ENCODE measurements around the gene NCAM2.

DNA sequence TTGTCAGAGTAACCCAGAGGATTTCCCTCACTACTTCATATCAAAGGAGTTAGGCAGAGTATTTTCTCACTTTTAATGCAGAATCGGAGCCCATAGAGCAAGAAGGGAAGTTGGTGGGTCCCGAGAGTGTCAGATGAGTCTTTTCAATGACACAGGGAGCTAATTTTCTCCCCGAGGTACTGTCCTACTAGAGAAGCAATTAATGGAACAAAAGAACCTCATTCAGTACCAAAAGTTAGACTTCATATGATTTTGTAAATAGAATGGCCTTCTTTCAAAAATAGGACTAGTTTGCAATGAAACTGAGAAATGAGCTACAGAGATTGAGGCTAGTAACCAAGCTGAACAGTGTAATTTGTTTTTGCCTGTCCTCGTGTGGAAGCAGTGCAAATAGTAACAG is 3.9 kb downstream of the NCAM2 start:
- TF ChIP-seq, protein P1, sequence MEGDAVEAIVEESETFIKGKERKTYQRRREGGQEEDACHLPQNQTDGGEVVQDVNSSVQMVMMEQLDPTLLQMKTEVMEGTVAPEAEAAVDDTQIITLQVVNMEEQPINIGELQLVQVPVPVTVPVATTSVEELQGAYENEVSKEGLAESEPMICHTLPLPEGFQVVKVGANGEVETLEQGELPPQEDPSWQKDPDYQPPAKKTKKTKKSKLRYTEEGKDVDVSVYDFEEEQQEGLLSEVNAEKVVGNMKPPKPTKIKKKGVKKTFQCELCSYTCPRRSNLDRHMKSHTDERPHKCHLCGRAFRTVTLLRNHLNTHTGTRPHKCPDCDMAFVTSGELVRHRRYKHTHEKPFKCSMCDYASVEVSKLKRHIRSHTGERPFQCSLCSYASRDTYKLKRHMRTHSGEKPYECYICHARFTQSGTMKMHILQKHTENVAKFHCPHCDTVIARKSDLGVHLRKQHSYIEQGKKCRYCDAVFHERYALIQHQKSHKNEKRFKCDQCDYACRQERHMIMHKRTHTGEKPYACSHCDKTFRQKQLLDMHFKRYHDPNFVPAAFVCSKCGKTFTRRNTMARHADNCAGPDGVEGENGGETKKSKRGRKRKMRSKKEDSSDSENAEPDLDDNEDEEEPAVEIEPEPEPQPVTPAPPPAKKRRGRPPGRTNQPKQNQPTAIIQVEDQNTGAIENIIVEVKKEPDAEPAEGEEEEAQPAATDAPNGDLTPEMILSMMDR (IDR thresholded peaks at IDR 0.05; ENCODE audit: control extremely low read depth in 1 of 3, insufficient read depth in 1 of 3, low read depth in 1 of 3, low read length in 3 of 3) = no peak
- TF ChIP-seq GTF2F1 (IDR thresholded peaks at IDR 0.05; ENCODE audit: borderline replicate concordance, low read depth, low read length) (no peak), RAD21 (IDR thresholded peaks at IDR 0.05 in 1 of 2, conservative IDR thresholded peaks at IDR 0.05 in 1 of 2; ENCODE audit: low read depth in 2 of 2, low read length in 2 of 2) (no peak), POLR2A (IDR thresholded peaks at IDR 0.05; ENCODE audit: control extremely low read depth in 1 of 2, low read depth in 2 of 2, low read length in 2 of 2) (no peak), EP300 (IDR thresholded peaks at IDR 0.05; ENCODE audit: borderline replicate concordance in 1 of 2, low read depth in 2 of 2, low read length in 2 of 2) (no peak), TAF1 (IDR thresholded peaks at IDR 0.05; ENCODE audit: low read depth, low read length) (no peak), BACH1 (IDR thresholded peaks at IDR 0.05; ENCODE audit: low read length) (no peak), CBX5 (IDR thresholded peaks at IDR 0.05; ENCODE audit: low read depth, low read length) (no peak)
- TF ChIP-seq, protein P2, sequence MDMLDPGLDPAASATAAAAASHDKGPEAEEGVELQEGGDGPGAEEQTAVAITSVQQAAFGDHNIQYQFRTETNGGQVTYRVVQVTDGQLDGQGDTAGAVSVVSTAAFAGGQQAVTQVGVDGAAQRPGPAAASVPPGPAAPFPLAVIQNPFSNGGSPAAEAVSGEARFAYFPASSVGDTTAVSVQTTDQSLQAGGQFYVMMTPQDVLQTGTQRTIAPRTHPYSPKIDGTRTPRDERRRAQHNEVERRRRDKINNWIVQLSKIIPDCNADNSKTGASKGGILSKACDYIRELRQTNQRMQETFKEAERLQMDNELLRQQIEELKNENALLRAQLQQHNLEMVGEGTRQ (IDR thresholded peaks at IDR 0.05; ENCODE audit: low read length) = no peak
- TF ChIP-seq, protein P3, sequence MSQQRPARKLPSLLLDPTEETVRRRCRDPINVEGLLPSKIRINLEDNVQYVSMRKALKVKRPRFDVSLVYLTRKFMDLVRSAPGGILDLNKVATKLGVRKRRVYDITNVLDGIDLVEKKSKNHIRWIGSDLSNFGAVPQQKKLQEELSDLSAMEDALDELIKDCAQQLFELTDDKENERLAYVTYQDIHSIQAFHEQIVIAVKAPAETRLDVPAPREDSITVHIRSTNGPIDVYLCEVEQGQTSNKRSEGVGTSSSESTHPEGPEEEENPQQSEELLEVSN (IDR thresholded peaks at IDR 0.05) = no peak
- TF ChIP-seq, protein P4, sequence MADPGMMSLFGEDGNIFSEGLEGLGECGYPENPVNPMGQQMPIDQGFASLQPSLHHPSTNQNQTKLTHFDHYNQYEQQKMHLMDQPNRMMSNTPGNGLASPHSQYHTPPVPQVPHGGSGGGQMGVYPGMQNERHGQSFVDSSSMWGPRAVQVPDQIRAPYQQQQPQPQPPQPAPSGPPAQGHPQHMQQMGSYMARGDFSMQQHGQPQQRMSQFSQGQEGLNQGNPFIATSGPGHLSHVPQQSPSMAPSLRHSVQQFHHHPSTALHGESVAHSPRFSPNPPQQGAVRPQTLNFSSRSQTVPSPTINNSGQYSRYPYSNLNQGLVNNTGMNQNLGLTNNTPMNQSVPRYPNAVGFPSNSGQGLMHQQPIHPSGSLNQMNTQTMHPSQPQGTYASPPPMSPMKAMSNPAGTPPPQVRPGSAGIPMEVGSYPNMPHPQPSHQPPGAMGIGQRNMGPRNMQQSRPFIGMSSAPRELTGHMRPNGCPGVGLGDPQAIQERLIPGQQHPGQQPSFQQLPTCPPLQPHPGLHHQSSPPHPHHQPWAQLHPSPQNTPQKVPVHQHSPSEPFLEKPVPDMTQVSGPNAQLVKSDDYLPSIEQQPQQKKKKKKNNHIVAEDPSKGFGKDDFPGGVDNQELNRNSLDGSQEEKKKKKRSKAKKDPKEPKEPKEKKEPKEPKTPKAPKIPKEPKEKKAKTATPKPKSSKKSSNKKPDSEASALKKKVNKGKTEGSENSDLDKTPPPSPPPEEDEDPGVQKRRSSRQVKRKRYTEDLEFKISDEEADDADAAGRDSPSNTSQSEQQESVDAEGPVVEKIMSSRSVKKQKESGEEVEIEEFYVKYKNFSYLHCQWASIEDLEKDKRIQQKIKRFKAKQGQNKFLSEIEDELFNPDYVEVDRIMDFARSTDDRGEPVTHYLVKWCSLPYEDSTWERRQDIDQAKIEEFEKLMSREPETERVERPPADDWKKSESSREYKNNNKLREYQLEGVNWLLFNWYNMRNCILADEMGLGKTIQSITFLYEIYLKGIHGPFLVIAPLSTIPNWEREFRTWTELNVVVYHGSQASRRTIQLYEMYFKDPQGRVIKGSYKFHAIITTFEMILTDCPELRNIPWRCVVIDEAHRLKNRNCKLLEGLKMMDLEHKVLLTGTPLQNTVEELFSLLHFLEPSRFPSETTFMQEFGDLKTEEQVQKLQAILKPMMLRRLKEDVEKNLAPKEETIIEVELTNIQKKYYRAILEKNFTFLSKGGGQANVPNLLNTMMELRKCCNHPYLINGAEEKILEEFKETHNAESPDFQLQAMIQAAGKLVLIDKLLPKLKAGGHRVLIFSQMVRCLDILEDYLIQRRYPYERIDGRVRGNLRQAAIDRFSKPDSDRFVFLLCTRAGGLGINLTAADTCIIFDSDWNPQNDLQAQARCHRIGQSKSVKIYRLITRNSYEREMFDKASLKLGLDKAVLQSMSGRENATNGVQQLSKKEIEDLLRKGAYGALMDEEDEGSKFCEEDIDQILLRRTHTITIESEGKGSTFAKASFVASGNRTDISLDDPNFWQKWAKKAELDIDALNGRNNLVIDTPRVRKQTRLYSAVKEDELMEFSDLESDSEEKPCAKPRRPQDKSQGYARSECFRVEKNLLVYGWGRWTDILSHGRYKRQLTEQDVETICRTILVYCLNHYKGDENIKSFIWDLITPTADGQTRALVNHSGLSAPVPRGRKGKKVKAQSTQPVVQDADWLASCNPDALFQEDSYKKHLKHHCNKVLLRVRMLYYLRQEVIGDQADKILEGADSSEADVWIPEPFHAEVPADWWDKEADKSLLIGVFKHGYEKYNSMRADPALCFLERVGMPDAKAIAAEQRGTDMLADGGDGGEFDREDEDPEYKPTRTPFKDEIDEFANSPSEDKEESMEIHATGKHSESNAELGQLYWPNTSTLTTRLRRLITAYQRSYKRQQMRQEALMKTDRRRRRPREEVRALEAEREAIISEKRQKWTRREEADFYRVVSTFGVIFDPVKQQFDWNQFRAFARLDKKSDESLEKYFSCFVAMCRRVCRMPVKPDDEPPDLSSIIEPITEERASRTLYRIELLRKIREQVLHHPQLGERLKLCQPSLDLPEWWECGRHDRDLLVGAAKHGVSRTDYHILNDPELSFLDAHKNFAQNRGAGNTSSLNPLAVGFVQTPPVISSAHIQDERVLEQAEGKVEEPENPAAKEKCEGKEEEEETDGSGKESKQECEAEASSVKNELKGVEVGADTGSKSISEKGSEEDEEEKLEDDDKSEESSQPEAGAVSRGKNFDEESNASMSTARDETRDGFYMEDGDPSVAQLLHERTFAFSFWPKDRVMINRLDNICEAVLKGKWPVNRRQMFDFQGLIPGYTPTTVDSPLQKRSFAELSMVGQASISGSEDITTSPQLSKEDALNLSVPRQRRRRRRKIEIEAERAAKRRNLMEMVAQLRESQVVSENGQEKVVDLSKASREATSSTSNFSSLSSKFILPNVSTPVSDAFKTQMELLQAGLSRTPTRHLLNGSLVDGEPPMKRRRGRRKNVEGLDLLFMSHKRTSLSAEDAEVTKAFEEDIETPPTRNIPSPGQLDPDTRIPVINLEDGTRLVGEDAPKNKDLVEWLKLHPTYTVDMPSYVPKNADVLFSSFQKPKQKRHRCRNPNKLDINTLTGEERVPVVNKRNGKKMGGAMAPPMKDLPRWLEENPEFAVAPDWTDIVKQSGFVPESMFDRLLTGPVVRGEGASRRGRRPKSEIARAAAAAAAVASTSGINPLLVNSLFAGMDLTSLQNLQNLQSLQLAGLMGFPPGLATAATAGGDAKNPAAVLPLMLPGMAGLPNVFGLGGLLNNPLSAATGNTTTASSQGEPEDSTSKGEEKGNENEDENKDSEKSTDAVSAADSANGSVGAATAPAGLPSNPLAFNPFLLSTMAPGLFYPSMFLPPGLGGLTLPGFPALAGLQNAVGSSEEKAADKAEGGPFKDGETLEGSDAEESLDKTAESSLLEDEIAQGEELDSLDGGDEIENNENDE (IDR thresholded peaks at IDR 0.05; ENCODE audit: insufficient replicate concordance, low read length) = no peak
